ENCODE data around the gene NRL. TPM values are rescaled to one million over a fixed set of nuclear protein-coding genes. Genes with fewer than 3 reads are reported as not detected.

NRL gene
- total and polyA plus RNA-seq, 9 of the 15 experiments (the other 6 are each of a cell fraction or from before 2014, with no cell fraction given): 0.07 to 2.7 (median 1.4) TPM; not detected in 1

DNA sequence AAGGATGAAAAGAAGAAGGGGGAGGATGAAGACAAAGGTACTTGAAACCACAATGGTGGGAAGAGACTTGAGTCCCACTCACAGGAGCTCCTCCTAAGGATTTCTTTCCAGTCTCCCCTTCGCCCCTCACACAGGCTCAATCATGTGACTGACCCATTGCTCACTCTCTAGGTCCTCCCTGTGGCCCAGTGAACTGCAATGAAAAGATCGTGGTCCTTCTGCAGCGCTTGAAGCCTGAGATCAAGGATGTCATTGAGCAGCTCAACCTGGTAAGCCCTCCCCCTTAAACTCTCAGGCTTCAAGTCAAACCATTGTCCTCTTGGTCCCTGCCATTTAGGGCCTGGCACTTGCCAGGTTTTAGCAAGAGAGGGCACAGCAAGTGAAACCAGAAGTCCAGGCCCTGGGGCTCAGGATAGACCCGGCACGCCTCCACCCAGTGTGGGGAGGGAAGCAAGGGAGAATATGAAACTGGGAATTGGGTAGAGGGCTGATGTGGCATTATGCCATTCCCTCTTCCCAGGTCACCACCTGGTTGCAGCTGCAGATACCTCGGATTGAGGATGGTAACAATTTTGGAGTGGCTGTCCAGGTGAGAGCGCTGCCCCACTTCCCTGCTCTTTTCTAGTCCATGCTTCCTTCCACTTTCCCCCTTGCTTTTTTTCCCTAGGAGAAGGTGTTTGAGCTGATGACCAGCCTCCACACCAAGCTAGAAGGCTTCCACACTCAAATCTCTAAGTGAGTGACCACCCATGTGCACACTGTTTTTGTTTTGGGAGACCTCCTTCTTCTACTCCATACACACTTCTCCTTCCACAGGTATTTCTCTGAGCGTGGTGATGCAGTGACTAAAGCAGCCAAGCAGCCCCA is 23.0 kb upstream of the NRL start:
- Histone ChIP-seq H3K79me2 (ENCODE audit: control insufficient read depth, insufficient read depth, low read length) (peaks cover 20% of the 10 kb centered on the region), H3K4me2 (ENCODE audit: insufficient read depth, low read length) (no peak overlapping the region), H3K4me1 (replicated peaks in 1 of 2; ENCODE audit: control insufficient read depth in 2 of 2, insufficient read depth in 2 of 2, low read length in 2 of 2) (peaks cover 13 to 36% of the 10 kb centered on the region in 2 experiments; a peak in 4 of 5 replicates), H3K4me3 (no peak overlapping the region), H3K36me3 (ENCODE audit: control insufficient read depth, insufficient read depth, low read length) (peaks cover 26% of the 10 kb centered on the region), H3K9ac (ENCODE audit: insufficient read depth in 1 of 2, low read depth in 2 of 2, low read length in 2 of 2) (0 out of 4 replicates have a peak overlapping the region, but pooled peaks of 1 of the 2 experiments have one; percentile 42), H3K27ac (ENCODE audit: extremely low read depth, low read depth, low read length) (no peak overlapping the region), H2AFZ (ENCODE audit: low read depth, low read length) (no peak overlapping the region), H3K9me3 (replicated peaks; ENCODE audit: control insufficient read depth, insufficient read depth, low read depth, low read length) (no peaks in the 10 kb centered on the region), H3K27me3 (ENCODE audit: control insufficient read depth in 2 of 2, insufficient read depth in 2 of 2, low read length in 2 of 2) (no peaks in the 10 kb centered on the region), H3K9me1 (ENCODE audit: control insufficient read depth, insufficient read depth, low read length) (no peaks in the 10 kb centered on the region), H4K20me1 (replicated peaks; ENCODE audit: control insufficient read depth, insufficient read depth, low read length) (no peaks in the 10 kb centered on the region; the same call in 1 of the 2 replicates)
- DNase-seq (ENCODE audit: extremely low read depth in 1 of 4, low spot score in 3 of 4) (no peak), ATAC-seq (no peak), FAIRE-seq (no peak)
- CTCF ChIA-PET (ENCODE audit: low intra/inter-chr PET ratio): no interaction called here
- intact Hi-C loops (cut with micrococcal nuclease): no loop called here
- in situ Hi-C loops (cut with MboI): no loop called here
- POLR2A ChIA-PET: interaction anchor here (0.9 to 1.8 kb wide), 4 partner anchors 9 to 44 kb away, joined by 4 read pairs; partner anchors contain the start of genes DCAF11, NRL, PCK2 and PSME2
- 72% methylated on average over 5 of the region's 8 CpGs for WGBS (ENCODE audit: insufficient coverage, low coverage, missing lambda C conversion rate)
- BruUV-seq (replicated peaks): TSS peak; percentile 67
- TF ChIP-seq RBM14 (IDR thresholded peaks at IDR 0.05; ENCODE audit: borderline replicate concordance, insufficient read depth, low read depth, low read length) (no peak), HDAC1 (IDR thresholded peaks at IDR 0.05) (no peak)
- TF ChIP-seq, protein P1, sequence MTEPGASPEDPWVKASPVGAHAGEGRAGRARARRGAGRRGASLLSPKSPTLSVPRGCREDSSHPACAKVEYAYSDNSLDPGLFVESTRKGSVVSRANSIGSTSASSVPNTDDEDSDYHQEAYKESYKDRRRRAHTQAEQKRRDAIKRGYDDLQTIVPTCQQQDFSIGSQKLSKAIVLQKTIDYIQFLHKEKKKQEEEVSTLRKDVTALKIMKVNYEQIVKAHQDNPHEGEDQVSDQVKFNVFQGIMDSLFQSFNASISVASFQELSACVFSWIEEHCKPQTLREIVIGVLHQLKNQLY (CRISPR knock-in tag; conservative IDR thresholded peaks at IDR 0.05): no peak
- TF ChIP-seq, protein P2, sequence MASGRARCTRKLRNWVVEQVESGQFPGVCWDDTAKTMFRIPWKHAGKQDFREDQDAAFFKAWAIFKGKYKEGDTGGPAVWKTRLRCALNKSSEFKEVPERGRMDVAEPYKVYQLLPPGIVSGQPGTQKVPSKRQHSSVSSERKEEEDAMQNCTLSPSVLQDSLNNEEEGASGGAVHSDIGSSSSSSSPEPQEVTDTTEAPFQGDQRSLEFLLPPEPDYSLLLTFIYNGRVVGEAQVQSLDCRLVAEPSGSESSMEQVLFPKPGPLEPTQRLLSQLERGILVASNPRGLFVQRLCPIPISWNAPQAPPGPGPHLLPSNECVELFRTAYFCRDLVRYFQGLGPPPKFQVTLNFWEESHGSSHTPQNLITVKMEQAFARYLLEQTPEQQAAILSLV (tag; IDR thresholded peaks at IDR 0.05): no peak
- TF ChIP-seq, protein P3, sequence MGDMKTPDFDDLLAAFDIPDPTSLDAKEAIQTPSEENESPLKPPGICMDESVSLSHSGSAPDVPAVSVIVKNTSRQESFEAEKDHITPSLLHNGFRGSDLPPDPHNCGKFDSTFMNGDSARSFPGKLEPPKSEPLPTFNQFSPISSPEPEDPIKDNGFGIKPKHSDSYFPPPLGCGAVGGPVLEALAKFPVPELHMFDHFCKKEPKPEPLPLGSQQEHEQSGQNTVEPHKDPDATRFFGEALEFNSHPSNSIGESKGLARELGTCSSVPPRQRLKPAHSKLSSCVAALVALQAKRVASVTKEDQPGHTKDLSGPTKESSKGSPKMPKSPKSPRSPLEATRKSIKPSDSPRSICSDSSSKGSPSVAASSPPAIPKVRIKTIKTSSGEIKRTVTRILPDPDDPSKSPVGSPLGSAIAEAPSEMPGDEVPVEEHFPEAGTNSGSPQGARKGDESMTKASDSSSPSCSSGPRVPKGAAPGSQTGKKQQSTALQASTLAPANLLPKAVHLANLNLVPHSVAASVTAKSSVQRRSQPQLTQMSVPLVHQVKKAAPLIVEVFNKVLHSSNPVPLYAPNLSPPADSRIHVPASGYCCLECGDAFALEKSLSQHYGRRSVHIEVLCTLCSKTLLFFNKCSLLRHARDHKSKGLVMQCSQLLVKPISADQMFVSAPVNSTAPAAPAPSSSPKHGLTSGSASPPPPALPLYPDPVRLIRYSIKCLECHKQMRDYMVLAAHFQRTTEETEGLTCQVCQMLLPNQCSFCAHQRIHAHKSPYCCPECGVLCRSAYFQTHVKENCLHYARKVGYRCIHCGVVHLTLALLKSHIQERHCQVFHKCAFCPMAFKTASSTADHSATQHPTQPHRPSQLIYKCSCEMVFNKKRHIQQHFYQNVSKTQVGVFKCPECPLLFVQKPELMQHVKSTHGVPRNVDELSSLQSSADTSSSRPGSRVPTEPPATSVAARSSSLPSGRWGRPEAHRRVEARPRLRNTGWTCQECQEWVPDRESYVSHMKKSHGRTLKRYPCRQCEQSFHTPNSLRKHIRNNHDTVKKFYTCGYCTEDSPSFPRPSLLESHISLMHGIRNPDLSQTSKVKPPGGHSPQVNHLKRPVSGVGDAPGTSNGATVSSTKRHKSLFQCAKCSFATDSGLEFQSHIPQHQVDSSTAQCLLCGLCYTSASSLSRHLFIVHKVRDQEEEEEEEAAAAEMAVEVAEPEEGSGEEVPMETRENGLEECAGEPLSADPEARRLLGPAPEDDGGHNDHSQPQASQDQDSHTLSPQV (IDR thresholded peaks at IDR 0.05): no peak
